Testis (tissue), 3 donors: ENCODE results near the gene CEP43. TPM values are rescaled to one million over a fixed set of nuclear protein-coding genes. Genes with fewer than 3 reads are reported as not detected.

Source experiments
- DNase-seq: peaks from one replicate; pipeline ENCODE4 v3.0.0-alpha.2; 2019
- H3K27ac ChIP-seq, 2 donors: fragments of 200-600 bp; sonication (generic); one replicate each; pipeline ENCODE4 v1.5.1; 2019
- H3K27me3 ChIP-seq: fragments of 200-600 bp; sonication (generic); one replicate; pipeline ENCODE4 v1.5.1; 2019
- H3K36me3 ChIP-seq: fragments of 200-600 bp; sonication (generic); one replicate; pipeline ENCODE4 v1.5.1; 2017; ENCODE audit warnings: low read depth; ENCODE audit errors: missing control alignments
- H3K4me1 ChIP-seq: fragments of 200-600 bp; sonication (generic); one replicate; pipeline ENCODE4 v1.5.1; 2019
- H3K4me3 ChIP-seq, 2 donors: fragments of 200-600 bp; sonication (generic); one replicate each; pipeline ENCODE4 v1.5.1; 2017 to 2019
- H3K9me3 ChIP-seq: fragments of 200-600 bp; sonication (generic); one replicate; pipeline ENCODE4 v1.5.1; 2017
- CTCF ChIP-seq, 3 experiments: fragments of 450-650 bp in 2 of 3; fragments of 200-600 bp in 1 of 3; sonication (generic) in 1 of 3; IDR thresholded peaks; one replicate each; pipeline ENCODE4 v1.5.1; 2016 to 2019; ENCODE audit warnings: antibody characterized with exemption in 3 of 3, mild to moderate bottlenecking in 2 of 3, moderate library complexity in 1 of 3
- POLR2A ChIP-seq: fragments of 450-650 bp; IDR thresholded peaks from one replicate; pipeline ENCODE4 v1.6.1; 2017; ENCODE audit warnings: antibody characterized with exemption, mild to moderate bottlenecking, moderate library complexity
- WGBS, 2 donors: methylation state at CpG; one replicate each; pipeline ENCODE4 v1.1.5; 2018; 5-methylcytosine and 5-hydroxymethylcytosine counted together
- intact Hi-C: fragments of 100-400 bp; cut with DNase I; formaldehyde crosslinking; loops from one replicate; pipeline ENCODE4 v1.15.1; 2023; ENCODE audit warnings: low total_unique reads
- polyA plus RNA-seq: library from polyadenylated mRNA; stranded (reverse); fragments of 350-450 nt; fragmentation: Illumina TruSeq; extraction: RNeasy Lipid Tissue Mini Kit (QIAGEN cat#74804); gene quantifications from one replicate; pipeline ENCODE4 v1.2.3, GENCODE V29; 2014; ENCODE audit warnings: low read depth, low replicate concordance; ENCODE audit not compliant: insufficient read depth
- total RNA-seq, 2 donors: library from RNA; depleted of rRNA; stranded (reverse); fragments of >200 nt; gene quantifications; one replicate each; pipeline ENCODE4 v1.2.3, GENCODE V29; 2016

The CEP43 gene
- total and polyA plus RNA-seq, 3 donors from 2014 or later, result 67.0 to 129 (median 105) TPM

GRCh38 chr6:166997348-166997747, 1.8 kb upstream of the CEP43 start:
- DNase-seq, result no peak
- TF ChIP-seq CTCF (IDR thresholded peaks at IDR 0.05), result no peak
- no peak for TF ChIP-seq POLR2A

GRCh38 chr6:166997768-166998255, 1.4 kb upstream of the CEP43 start:
- Histone ChIP-seq H3K4me1 (no peaks in the 10 kb centered on the region), H3K27ac (peak overlapping the region; percentile 36 to 87), H3K27me3 (no peaks in the 10 kb centered on the region), H3K9me3 (no peaks in the 10 kb centered on the region), H3K36me3 (no peaks in the 10 kb centered on the region), H3K4me3 (peak overlapping the region; percentile 83 to 95)
- 5 to 6% methylated on average over 12 to 29 of the region's 38 CpGs for WGBS, 2 donors
- intact Hi-C loops, result no loop called here
- DNase-seq, result peak; percentile 69
- TF ChIP-seq POLR2A, result no peak
- TF ChIP-seq CTCF (IDR thresholded peaks at IDR 0.05), result peak in 2 of 3 experiments; percentile 19 to 48

More at GRCh38 chr6:166997348-166997747, 1.8 kb upstream of the CEP43 start:
- Histone ChIP-seq H3K36me3 (no peaks in the 10 kb centered on the region), H3K27ac (no peak overlapping the region), H3K4me1 (no peaks in the 10 kb centered on the region), H3K4me3 (no peak overlapping the region), H3K9me3 (no peaks in the 10 kb centered on the region), H3K27me3 (no peaks in the 10 kb centered on the region)
- intact Hi-C loops, result no loop called here
- 66 to 75% methylated on average over 3 of the region's 3 CpGs for WGBS, 2 donors

GRCh38 chr6:166998256-166999144, 697 bp upstream of the CEP43 start:
- Histone ChIP-seq H3K9me3 (no peaks in the 10 kb centered on the region), H3K27me3 (no peaks in the 10 kb centered on the region), H3K4me1 (no peaks in the 10 kb centered on the region), H3K36me3 (no peaks in the 10 kb centered on the region), H3K4me3 (peak overlapping the region; percentile 83 to 95), H3K27ac (peak overlapping the region; percentile 36 to 87)
- TF ChIP-seq POLR2A, result no peak
- TF ChIP-seq CTCF (IDR thresholded peaks at IDR 0.05), result no peak
- 0% methylated on average over 72 of the region's 96 CpGs; no CpG with 5 or more reads in 1 of the 2 donors for WGBS, 2 donors
- peak; percentile 28 for DNase-seq
- intact Hi-C loops, result no loop called here

GRCh38 chr6:166999884-167000253, 672 bp downstream of the CEP43 start:
- no peaks in the 10 kb centered on the region for H3K36me3 ChIP-seq
- intact Hi-C loops, result no loop called here
- 2% methylated on average over 10 of the region's 10 CpGs for WGBS, 2 donors
- H3K9me3 ChIP-seq, result no peaks in the 10 kb centered on the region
- H3K4me1 ChIP-seq, result no peaks in the 10 kb centered on the region
- no peak for TF ChIP-seq CTCF (IDR thresholded peaks at IDR 0.05)
- TF ChIP-seq POLR2A, result no peak
- H3K27me3 ChIP-seq, result no peaks in the 10 kb centered on the region
- peak overlapping the region; percentile 87 to 88 for H3K27ac ChIP-seq
- peak overlapping the region; percentile 83 to 95 for H3K4me3 ChIP-seq
- no peak for DNase-seq
